Mammary epithelial cell (primary cell): ENCODE results near the gene NANOS2.

Source experiments
- EZH2 ChIP-seq: IDR thresholded peaks from 2 replicates; pipeline ENCODE4 v1.6.1; 2012; ENCODE audit warnings: low read length, inconsistent platforms, borderline replicate concordance
- TF ChIP-seq, protein P1 (sequence below), 2 donors: IDR thresholded peaks in 1 of 2; conservative IDR thresholded peaks in 1 of 2; 2 replicates each; pipeline ENCODE4 v1.5.1; 2011 to 2012; ENCODE audit warnings: inconsistent platforms in 2 of 2, low read length in 2 of 2, mild to moderate bottlenecking in 2 of 2, control low read depth in 1 of 2, low read depth in 1 of 2; ENCODE audit not compliant: insufficient read depth in 1 of 2; ENCODE audit errors: extremely low read depth in 1 of 2

DNA sequence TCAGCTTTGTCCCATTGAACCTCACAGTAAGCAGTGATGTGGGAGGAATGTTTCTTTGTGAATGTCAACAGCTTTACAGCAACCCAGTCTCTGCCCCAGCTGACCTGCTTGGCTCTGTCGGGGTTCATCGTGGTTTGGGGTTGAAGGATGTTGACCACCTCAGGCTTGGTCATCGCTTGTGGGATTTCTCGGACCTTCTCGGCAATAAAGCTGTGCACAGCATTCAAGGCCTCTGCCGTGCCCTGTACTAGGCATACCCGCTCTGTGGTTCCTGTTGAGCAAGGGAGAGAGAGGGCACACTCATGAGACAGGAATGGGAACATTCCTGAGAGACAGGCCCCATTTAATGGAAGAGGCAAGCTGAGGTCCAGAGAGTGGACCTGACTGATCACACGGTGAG, 39.1 kb upstream of the NANOS2 start:
- TF ChIP-seq, protein P1, sequence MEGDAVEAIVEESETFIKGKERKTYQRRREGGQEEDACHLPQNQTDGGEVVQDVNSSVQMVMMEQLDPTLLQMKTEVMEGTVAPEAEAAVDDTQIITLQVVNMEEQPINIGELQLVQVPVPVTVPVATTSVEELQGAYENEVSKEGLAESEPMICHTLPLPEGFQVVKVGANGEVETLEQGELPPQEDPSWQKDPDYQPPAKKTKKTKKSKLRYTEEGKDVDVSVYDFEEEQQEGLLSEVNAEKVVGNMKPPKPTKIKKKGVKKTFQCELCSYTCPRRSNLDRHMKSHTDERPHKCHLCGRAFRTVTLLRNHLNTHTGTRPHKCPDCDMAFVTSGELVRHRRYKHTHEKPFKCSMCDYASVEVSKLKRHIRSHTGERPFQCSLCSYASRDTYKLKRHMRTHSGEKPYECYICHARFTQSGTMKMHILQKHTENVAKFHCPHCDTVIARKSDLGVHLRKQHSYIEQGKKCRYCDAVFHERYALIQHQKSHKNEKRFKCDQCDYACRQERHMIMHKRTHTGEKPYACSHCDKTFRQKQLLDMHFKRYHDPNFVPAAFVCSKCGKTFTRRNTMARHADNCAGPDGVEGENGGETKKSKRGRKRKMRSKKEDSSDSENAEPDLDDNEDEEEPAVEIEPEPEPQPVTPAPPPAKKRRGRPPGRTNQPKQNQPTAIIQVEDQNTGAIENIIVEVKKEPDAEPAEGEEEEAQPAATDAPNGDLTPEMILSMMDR (conservative IDR thresholded peaks at IDR 0.05 in 1 of 2, IDR thresholded peaks at IDR 0.05 in 1 of 2; ENCODE audit: extremely low read depth in 1 of 2, insufficient read depth in 1 of 2, low read depth in 1 of 2, low read length in 2 of 2) = no peak
- TF ChIP-seq EZH2 = no peak
